ENCODE measurements around the gene LRG1. TPM values are rescaled to one million over a fixed set of nuclear protein-coding genes. Genes with fewer than 3 reads are reported as not detected.

Gene LRG1
- total and polyA plus RNA-seq, 2 of the 13 experiments (the other 11 are each of a cell fraction or from before 2014, with no cell fraction given): 12.0 to 39.3 TPM

DNA sequence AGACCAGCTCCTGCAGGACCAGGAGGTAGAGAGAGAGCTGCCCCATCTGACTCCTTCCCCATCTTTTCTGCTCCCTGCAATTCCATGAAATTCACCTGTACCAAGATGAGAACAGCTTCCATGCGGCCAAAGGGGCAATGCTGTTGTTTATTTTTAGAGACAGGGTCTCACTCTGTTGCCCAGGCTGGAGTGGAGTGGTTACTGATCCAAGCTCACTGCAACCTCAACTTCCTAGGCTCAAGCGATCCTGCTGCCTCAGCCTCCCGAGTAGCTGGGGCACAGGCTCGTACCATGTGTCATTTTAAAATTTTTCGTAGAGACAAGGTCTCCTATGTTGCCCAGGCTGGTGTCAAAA lies 18.0 kb downstream of the LRG1 start (continued):
- TF ChIP-seq, protein P1, sequence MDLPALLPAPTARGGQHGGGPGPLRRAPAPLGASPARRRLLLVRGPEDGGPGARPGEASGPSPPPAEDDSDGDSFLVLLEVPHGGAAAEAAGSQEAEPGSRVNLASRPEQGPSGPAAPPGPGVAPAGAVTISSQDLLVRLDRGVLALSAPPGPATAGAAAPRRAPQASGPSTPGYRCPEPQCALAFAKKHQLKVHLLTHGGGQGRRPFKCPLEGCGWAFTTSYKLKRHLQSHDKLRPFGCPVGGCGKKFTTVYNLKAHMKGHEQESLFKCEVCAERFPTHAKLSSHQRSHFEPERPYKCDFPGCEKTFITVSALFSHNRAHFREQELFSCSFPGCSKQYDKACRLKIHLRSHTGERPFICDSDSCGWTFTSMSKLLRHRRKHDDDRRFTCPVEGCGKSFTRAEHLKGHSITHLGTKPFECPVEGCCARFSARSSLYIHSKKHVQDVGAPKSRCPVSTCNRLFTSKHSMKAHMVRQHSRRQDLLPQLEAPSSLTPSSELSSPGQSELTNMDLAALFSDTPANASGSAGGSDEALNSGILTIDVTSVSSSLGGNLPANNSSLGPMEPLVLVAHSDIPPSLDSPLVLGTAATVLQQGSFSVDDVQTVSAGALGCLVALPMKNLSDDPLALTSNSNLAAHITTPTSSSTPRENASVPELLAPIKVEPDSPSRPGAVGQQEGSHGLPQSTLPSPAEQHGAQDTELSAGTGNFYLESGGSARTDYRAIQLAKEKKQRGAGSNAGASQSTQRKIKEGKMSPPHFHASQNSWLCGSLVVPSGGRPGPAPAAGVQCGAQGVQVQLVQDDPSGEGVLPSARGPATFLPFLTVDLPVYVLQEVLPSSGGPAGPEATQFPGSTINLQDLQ (CRISPR knock-in tag; IDR thresholded peaks at IDR 0.05): no peak
- TF ChIP-seq ZNF746 (CRISPR knock-in tag; IDR thresholded peaks at IDR 0.05) (0 out of 2 replicates have a peak, but pooled peaks have one; percentile 7), ZNF660 (CRISPR knock-in tag; IDR thresholded peaks at IDR 0.05; ENCODE audit: borderline replicate concordance, low read depth) (no peak), SAFB2 (CRISPR knock-in tag; IDR thresholded peaks at IDR 0.05; ENCODE audit: borderline replicate concordance, low read depth) (no peak), ZSCAN9 (CRISPR knock-in tag; IDR thresholded peaks at IDR 0.05; ENCODE audit: borderline replicate concordance) (no peak), ZMAT3 (CRISPR knock-in tag; conservative IDR thresholded peaks at IDR 0.05) (no peak), ZNF552 (CRISPR knock-in tag; IDR thresholded peaks at IDR 0.05; ENCODE audit: borderline replicate concordance) (no peak), EHMT2 (IDR thresholded peaks at IDR 0.05; ENCODE audit: borderline replicate concordance, low read depth, low read length) (no peak), ZNF225 (CRISPR knock-in tag; IDR thresholded peaks at IDR 0.05) (no peak), SYNCRIP (IDR thresholded peaks at IDR 0.05; ENCODE audit: insufficient read depth, low read depth, low read length) (no peak), ZNF34 (CRISPR knock-in tag; IDR thresholded peaks at IDR 0.05; ENCODE audit: borderline replicate concordance) (0 out of 2 replicates have a peak, but pooled peaks have one; percentile 40), SRF (IDR thresholded peaks at IDR 0.05; ENCODE audit: low read depth, low read length) (no peak), FOSL1 (CRISPR knock-in tag; IDR thresholded peaks at IDR 0.05; ENCODE audit: borderline replicate concordance) (no peak), ZNF510 (CRISPR knock-in tag; IDR thresholded peaks at IDR 0.05; ENCODE audit: low read depth) (0 out of 2 replicates have a peak, but pooled peaks have one; percentile 0), ZNF460 (CRISPR knock-in tag; IDR thresholded peaks at IDR 0.05; ENCODE audit: borderline replicate concordance) (no peak)
- TF ChIP-seq, protein P2, sequence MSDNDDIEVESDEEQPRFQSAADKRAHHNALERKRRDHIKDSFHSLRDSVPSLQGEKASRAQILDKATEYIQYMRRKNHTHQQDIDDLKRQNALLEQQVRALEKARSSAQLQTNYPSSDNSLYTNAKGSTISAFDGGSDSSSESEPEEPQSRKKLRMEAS (IDR thresholded peaks at IDR 0.05): peak; percentile 2; the same call in 1 of the 2 replicates
- TF ChIP-seq, protein P3, sequence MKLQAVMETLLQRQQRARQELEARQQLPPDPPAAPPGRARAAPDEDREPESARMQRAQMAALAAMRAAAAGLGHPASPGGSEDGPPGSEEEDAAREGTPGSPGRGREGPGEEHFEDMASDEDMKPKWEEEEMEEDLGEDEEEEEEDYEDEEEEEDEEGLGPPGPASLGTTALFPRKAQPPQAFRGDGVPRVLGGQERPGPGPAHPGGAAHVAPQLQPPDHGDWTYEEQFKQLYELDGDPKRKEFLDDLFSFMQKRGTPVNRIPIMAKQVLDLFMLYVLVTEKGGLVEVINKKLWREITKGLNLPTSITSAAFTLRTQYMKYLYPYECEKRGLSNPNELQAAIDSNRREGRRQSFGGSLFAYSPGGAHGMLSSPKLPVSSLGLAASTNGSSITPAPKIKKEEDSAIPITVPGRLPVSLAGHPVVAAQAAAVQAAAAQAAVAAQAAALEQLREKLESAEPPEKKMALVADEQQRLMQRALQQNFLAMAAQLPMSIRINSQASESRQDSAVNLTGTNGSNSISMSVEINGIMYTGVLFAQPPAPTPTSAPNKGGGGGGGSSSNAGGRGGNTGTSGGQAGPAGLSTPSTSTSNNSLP (IDR thresholded peaks at IDR 0.05; ENCODE audit: low read depth, low read length): no peak
- TF ChIP-seq, protein P4, sequence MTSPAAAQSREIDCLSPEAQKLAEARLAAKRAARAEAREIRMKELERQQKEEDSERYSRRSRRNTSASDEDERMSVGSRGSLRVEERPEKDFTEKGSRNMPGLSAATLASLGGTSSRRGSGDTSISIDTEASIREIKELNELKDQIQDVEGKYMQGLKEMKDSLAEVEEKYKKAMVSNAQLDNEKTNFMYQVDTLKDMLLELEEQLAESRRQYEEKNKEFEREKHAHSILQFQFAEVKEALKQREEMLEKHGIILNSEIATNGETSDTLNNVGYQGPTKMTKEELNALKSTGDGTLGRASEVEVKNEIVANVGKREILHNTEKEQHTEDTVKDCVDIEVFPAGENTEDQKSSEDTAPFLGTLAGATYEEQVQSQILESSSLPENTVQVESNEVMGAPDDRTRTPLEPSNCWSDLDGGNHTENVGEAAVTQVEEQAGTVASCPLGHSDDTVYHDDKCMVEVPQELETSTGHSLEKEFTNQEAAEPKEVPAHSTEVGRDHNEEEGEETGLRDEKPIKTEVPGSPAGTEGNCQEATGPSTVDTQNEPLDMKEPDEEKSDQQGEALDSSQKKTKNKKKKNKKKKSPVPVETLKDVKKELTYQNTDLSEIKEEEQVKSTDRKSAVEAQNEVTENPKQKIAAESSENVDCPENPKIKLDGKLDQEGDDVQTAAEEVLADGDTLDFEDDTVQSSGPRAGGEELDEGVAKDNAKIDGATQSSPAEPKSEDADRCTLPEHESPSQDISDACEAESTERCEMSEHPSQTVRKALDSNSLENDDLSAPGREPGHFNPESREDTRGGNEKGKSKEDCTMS (CRISPR knock-in tag; conservative IDR thresholded peaks at IDR 0.05): no peak
- TF ChIP-seq, protein P5, sequence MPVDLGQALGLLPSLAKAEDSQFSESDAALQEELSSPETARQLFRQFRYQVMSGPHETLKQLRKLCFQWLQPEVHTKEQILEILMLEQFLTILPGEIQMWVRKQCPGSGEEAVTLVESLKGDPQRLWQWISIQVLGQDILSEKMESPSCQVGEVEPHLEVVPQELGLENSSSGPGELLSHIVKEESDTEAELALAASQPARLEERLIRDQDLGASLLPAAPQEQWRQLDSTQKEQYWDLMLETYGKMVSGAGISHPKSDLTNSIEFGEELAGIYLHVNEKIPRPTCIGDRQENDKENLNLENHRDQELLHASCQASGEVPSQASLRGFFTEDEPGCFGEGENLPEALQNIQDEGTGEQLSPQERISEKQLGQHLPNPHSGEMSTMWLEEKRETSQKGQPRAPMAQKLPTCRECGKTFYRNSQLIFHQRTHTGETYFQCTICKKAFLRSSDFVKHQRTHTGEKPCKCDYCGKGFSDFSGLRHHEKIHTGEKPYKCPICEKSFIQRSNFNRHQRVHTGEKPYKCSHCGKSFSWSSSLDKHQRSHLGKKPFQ (CRISPR knock-in tag; IDR thresholded peaks at IDR 0.05; ENCODE audit: insufficient replicate concordance): no peak
